ENCODE measurements around the gene GSE1.

The GSE1 gene

DNA sequence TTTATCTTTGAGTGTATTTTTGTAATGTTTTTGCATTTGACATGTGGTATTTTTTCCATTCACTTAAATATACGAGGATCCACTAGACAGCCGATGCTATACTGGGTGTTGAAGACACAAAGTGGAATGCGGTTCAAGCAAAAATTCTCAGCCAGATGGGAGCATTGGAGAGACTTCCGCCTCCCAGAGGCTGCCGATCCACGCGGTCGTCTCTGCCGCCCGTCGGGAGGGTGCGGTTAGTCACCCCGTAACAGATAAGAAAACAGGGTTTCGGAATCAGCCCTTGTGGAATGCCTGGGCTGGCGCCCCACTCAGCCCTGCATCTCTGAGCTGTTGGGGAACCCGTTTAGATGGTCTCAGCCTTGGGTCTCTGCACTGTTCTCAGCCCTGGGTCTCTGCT lies 7.3 kb downstream of the GSE1 start:
- no peak for DNase-seq (ENCODE audit: low spot score)

DNA sequence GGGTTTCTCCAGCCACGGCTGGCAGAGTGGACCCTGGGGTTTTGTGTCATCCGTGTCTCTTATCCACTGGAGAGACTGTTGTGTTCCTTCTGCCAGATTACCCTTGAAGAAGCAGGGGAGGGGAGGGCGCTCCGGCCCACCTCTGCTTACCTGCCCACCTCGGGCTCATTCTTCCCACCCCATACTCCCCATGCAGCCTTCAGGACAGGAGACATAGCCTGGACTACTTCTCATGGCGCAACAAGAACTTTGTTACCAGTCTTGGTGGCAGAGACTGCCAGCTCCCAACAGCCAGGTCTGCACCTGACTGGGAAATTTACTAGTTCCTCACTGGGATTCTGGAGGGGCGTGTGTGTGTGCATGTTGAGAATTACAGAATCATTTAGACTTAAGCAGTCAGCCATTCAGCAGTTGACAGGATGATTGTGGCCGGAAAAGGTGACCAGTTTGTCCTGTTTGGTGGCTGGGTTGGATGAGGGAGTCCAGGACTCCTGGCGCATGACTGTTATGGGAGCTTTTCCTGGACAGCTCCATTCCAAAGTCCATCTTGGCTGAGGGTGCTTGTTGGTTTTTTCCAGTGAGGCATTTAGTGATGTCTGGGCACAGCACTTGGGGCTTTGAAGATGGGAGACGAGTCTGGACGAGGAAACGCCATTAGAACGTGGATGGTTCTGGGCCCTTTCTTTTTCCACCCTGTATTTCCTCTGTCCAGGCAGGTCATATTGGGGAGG lies 8.7 kb downstream of the GSE1 start:
- DNase-seq (ENCODE audit: low spot score): no peak

DNA sequence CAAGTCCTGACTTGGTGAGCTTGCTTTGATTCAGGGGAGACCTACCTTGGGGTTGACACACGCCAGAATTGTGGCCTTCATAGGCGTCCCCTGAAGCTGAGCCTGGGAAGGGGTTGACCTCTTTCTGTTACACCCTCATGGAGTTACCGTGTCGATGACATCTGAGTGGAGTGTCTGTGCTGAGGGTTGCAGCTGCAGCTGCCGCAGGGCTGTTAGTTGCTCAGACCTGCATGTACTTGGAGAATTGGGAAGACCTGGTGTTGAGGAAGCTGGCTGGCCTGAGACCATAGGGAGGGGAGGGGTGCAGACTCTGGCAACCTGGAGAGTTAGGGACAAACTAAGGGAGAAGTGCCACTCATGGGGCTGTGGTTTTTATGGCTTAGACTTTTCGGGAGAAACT lies 9.6 kb downstream of the GSE1 start:
- no peak for DNase-seq (ENCODE audit: low spot score)

DNA sequence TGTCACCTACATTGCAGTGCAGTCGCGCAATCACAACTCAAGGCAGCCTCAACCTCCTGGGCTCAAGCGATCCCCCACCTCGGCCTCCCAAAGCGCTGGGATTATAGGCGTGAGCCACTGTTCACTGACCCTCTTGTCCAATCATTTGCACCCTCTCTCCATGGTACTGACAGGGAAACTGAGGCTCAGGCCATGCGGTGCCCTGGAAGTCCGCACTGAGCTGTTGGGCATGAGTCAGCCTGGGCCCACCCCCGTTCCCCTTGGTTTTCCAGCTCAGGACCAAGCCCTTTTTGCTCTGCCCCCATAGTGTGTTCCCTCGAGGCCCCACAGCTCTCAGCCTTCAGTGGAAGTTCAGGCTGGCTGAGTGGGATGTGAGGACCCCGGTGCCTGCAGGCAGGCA lies 10.1 kb downstream of the GSE1 start:
- no peak for DNase-seq (ENCODE audit: low spot score)

DNA sequence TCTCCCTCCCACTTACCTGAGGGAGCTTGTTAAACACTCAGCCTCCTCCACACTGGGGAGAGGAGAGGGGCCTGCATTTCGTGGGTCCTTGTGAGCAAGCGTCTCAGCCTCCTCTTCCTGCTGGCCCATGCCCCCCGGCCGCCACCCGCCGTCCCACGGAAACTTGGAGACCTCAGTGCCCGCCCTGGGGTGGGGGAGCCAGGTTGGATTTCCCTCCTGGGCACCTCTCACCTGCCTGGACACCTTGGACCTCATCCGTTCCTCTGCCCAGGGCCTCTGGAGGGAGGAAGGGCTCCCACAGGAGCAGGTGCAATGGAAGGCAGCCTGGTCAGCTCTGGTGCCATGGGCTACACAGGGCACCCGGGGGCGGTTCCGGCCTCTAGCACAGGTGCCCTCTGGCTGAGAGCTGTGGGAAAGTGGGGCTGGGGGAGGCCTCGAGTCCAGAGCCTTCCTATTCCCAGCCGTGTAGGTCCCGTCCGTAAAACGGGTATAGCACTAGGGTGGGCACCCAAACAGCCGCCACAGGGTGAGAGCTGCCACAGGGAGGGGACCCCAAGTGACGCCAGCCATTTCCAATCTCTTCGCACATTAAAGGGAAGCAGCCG lies 11.0 kb downstream of the GSE1 start:
- no peak for DNase-seq (ENCODE audit: low spot score)

DNA sequence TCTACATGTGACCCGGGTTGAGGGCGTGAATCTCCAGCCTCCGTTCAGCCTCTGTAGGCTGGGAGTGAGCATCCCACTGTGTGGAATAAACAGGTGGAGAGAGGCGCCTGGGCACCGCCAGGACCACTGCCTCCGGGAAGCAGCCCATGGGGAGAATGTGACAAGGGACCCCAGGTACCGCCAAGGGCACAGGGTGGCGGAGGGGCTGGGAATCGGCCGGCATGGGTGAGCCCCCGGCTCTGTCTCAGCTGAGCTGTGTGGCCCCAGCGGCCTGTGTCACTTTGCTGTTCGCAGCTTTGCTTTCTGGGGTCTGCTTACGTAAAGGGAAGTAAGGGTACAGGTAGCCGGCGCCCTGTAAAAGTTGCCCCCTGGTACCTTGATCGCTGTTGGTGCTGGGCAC lies 11.5 kb downstream of the GSE1 start:
- DNase-seq (ENCODE audit: low spot score): no peak

DNA sequence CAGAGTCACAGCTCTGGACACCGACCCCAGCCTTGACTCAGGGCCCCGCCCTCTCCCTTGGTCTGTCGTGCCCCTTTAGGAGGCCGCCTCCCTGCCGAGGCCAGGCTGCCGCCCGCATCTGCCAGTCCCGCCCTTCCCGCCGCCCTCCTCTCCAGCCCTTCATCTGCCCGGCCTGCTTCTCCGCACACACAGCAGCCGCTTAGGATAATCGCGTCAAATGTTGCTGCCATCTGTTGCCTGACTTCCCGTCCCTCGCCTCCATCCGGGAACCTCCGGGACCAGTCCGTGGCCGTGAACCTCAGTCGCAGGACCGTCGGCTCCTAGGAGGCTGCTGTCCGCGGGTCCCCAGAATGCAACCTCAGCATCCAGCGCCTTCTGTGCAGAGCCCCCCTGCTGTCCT lies 11.9 kb downstream of the GSE1 start:
- no peak for DNase-seq (ENCODE audit: low spot score)

DNA sequence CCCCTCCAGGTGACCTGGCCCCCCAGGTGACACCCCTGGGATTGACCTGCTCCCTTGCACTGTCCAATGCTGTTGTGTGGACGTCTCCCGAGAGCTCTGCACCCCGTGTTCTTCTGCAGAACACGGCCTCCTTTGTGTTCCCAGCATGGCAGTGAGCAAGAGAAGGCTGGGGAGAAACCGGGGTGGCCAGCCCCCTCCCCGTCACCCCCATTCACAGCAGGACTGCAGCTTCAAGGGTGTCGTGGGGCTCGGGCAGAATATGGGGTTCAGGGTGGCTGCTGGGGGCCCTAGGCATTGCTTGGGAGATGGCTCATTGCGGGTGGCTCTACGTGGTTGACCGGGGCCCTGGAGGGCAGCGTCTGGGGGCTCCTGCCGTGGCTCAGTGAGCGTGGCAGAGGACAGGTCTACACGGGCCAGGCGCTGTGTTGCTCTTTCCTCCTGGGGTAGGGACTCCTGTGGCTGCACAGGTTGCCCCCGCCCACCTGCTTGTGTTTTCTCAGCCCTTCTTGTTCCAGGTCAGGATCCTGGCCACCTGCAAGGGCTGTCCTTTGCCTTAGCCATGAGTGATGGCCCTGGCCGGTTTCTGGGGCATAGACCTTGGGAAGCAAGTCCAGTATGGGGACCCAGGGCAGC lies 12.5 kb downstream of the GSE1 start:
- DNase-seq (ENCODE audit: low spot score): no peak

DNA sequence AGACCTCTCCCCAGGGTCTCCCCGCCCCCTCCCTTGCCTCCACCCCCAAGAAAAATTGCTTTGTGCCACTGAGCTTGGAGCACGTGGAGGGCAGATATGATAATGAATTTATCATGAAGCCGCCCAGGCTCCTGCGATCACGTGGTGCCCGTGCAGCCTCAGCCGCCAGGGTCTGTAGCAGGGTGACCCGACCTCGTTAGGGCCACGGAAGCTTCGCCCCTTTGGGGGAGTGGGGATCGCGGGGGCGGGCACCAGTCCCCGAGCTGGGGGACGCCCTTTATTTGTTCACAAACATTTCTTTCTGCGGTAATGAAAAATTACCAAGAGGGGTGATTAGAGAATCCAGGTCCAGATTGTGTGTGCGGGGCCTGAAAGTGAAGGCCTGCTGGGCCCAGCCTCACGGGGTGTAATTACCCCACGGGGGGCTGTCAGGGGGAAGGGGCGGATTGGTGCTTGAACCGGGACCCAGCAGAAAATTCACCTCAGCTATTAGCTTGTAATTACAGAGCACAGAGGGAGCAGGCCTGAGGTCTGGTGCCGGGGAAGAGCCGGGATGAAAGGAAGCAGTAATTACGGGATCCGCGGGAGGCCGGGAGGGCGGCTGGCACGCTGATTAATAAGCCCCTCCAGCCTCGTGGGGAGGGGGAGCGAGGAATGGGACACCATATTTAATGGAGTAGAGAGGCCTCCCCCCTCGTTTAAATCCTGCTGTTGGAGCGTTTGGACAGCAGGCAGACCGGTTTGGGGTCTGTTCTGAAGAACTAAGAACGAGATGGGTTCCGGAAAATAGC lies 13.3 kb downstream of the GSE1 start:
- DNase-seq (ENCODE audit: low spot score): no peak

DNA sequence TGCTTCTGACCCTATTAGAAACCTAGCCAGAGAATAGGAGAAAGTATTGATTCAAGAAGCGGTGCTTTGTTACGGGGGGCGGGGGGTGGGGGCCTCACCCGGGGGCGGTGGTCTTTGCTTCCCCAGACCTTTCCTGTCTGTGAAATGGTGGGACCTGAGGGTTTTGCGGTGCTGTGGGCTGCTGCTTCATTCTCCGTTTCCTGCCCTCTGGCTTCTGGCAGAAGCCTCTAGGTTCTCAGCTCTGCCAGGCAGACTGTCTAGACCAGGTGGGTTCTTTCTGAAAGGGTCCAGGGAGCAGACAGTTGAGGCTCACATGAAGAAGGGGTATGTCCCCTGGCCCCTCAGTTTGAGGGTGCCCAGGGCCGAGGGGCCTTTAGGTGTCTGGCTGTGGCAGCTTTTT lies 14.0 kb downstream of the GSE1 start:
- DNase-seq (ENCODE audit: low spot score): no peak

DNA sequence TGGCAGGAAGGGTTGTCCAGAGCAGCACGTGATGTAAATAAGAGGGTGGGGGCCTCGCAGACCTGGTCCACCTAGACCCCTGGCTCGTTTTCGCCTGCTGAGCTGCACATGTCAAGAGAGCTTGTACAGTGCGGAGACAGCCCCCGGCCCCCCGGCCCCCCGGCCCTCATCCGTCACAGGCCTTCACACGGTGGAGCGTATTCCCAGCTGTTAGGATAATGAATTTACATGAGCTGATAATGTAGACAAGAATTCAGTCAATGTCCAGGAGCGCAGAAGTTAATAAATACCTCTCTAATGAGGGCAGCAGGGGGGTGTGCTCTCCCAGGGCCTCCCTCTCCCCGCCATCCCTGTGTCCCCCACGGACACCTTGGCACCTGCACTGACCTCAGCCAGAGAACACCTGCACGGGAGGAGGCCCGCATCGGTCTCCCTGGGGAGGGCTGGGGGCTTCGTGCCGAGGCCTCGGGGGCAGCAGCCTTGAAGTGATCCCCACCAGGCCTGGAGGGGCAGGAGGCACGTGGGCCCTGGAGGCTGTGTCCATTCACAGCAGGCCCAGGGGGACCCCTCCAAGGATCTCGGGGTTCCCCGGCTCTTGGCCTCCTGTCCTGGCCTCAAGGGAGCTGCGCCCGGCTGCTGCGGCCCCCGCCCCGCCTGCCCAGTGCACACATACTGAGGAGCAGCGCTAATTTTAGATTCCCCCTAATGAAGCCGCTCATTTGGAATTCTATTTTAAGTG lies 14.6 kb downstream of the GSE1 start:
- DNase-seq (ENCODE audit: low spot score): no peak

DNA sequence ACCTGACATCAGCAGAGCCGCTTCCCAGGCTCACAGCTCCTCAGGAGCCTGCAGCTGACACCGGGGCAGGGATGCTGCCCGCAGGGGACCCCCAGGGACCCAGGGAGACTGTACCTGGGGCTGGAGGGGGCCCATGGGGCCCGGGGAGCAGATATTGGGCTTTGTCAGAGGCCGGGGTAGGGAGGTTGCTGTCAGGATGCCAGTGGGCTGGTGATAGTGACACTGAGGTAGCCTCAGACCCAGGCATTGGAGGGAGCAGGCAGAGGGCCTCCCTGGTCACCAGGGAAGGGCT lies 15.1 kb downstream of the GSE1 start:
- DNase-seq (ENCODE audit: low spot score): no peak

DNA sequence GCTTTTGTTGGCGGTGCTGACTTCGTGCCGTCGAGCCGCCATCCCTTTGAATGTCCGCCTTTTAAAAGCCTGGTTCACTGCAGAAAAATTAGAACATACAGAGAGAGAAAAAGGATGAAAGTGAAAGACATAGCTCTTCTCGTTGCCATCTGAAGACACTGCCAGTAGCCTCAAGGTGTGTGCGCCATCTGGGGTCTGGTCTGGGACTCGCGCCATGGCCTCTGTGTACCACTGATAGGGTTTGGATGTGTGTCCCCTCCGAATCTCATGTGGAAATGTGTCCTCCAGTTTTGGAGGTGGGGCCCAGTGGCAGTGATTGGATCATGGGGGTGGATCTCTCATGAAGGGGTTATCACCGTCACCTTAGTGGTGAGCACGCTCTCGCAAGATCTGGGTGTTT lies 15.5 kb downstream of the GSE1 start:
- DNase-seq (ENCODE audit: low spot score): no peak

DNA sequence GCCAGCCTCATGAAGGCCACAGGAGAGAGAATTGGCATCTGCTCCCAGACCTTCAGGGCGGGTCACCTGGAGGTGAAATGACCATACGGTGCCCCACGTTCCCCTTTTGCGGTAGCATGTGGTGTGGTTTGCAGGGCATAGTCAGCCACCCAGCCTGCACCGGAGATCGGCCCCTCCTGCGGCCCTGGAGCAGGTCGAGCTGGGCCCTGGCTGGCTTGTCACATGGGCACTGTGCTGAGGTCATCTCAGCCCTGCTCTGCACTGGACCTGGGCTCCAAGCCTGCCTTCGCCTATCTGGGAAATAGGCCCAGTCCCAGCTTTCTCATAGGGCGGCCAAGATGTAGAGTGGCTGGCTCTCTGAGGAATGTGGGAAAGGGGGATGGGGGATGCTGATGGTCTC lies 16.2 kb downstream of the GSE1 start:
- DNase-seq (ENCODE audit: low spot score): no peak

DNA sequence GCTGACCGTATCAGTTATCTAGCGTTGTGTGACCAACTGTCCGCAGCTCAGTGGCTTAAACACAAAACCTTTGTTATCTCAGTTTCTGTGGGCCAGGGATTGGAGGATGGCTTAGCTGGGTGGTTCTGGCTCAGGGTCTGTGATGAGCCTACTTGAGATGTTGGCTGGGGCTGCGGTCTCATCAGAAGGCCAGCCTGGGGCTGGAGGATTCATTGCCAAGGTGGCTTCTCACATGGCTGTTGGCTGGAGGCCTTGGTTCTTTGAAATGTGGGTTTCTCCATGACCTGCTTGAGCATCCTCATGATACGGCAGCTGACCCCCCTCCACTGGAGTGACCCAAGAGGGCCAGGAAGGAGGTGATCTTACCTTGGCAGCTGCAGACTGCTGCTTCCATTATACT lies 16.7 kb downstream of the GSE1 start:
- no peak for DNase-seq (ENCODE audit: low spot score)

DNA sequence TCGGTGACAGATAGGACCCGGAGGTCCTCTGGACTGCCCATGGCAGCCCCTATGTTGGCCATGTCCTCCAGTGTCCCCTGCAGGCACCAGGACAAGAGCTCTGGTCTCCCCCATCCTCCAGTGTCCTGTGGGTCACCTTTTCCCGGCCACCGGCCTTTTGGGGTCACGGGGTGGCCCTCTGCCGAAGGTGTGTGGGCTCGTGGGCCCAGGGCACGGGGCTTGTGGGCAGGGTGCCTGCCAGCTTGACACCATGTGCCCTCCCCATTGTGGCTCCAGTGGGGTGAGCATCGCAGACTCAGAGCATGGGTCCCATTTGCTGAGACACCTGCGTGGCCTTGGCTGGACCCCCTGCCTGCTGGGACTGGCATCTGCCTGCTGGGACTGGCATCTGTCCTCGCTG lies 18.1 kb downstream of the GSE1 start:
- DNase-seq (ENCODE audit: low spot score): no peak

DNA sequence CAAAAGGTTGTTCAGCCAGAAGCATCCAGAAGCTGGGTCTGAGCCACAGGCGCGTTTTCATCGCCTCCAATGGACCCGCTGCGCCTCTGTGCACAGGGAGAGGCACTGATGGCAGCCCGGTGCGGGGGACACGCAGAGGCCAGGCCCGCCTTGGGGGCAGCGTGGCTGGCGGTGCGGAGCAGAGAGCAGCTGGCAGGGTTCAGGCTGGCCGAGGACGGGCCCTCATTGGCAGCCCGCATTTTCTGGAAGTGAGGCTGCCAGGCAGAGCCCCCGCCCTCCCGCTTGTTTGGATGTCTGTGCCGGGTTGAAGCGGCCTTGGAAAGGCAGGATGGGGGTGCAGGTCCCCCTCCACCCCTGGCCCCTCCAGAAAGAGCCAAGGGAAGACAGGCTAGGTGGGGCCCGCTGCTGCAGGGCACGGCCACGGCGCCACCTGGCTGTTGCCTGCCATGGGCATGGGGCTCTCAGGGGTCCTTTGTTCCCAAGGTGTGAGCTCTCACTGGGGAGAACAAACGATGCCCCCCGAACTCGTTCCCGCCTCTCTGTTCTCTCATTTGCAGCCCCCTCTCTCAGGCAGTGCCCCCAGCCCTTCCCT lies 18.8 kb downstream of the GSE1 start:
- no peak for DNase-seq (ENCODE audit: low spot score)

DNA sequence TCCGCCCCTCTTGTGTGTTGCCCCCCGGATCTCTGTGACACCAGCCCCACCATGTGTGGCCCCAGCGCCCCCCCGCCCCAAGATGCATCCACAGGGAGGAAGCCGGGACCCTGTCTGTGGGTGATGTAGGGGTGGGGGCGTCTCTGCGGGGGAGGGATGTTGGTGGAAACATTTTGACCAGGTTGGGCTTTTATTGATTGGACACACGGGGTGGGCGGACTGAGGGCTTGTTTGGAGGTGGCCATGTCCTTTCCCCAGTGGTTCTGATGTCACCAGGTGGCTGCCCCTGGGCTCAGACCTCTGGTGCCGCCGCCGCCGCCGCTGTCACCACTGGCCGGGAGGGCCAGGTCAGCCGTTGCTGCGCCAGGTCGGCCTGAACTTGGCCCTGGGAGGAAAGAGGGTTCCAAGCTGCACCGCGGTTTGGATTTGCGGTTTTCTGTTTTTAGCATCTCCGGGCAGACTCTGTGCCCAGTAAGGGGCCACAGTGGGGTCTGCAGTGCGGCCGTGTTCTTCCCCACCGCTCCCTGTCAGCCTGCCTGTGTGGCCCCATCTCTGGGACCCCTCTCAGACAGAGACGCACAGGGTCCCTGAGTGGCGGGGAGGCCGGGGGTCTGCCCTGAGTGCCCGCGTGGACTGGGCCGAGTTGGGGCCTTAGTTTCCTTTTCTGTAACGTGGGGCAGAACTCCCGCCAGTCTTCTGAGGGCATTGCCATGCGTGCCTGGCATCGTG lies 19.8 kb downstream of the GSE1 start:
- DNase-seq (ENCODE audit: low spot score): no peak

DNA sequence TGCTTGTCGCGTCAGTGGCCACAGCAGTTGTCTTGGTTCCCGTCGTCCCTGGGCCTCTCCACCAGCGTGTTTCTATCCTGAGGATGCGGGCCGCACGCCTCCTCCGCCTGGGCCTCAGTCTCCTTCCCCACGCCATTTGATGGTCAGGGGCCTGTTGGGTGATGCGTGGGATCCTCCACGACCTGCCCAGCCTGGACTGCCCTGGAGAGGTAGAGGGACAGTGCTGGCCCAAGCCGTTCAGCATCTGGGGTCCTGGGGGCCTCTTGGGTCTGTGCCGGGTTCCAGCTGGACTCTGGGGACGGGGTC lies 20.3 kb downstream of the GSE1 start:
- DNase-seq (ENCODE audit: low spot score): no peak

DNA sequence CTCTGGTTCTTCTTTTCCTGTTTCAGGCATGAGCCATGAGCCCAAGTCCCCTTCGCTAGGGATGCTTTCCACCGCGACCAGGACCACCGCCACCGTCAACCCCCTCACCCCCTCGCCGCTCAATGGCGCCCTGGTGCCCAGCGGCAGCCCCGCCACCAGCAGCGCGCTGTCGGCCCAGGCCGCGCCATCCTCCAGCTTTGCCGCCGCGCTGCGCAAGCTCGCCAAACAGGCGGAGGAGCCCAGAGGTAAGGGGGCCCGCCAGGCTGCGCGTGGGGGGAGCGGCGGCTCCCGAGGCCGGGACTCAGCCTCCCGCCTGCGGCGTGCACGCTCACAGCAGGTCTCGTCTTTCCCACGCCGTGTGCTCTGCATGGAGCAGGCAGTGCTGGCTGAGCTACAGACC lies 20.8 kb downstream of the GSE1 start:
- DNase-seq (ENCODE audit: low spot score): no peak

DNA sequence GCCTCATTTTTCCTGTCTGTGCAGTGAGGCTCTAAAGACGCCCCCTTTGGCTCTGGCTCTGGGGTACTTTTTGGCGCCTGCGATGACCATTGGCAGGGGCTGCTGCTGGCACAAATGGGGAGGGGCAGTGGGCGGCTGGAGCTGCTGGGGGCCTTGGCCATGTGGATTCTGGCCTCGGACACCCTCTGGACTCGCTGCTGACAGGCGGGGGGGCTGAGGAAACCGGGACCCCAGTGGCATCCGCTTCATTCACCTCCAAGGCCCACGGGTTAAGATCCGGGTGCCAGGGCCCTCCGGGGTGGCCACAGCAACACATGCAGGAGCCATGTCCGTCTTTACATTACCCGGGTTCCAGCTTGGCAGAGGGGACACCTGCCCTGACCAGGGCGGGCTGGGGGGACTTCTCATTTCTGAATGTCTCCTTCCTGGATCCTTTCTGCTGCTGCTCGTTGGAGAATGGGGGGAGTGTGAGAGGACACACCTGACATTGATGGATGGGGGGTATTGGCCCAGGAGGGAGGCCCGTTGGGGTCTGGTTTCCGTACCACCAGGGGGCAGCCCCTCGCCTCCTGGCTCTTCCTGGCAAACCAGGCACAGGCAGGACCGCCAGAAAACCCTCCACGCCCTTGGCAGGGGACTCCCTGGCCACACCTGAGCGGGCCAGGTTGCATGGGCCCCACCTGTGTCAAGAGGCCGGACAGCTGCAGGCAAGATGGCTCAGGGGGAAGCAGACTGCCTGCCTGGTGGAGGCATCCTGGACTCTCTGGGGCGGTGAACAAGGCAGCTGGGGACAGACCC lies 21.8 kb downstream of the GSE1 start:
- DNase-seq (ENCODE audit: low spot score): no peak

Measured in kidney capillary endothelial cell (primary cell).